DMS153 (cell line): ENCODE results near the gene KRT34.
A peak's percentile ranks its signal among the peaks of the same experiment; 100 is the strongest.

Source experiments
- DNase-seq: peaks from one replicate; lab custom pipeline; 2025; lab: John Stamatoyannopoulos, UW

Gene KRT34

DNA sequence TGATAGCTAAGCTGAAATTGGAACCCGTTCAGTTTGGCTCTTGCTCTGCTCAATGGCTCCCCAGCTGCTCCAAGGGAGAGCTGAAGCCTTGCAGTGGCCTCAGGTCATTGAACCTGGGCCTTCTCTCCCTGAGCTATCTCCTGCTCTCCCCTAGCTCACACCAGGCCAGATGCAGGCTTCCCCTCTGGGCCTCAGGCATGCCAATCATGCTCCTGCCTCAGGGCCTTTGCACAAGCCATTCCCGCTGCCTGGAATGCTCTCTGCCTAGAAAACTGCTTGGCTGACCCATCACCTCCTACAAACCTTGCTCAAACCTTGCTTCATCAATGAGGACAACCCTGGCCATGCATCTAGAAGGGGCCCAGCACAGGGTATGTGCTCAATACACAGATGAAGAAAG is 49.9 kb downstream of the KRT34 start:
- no peak for DNase-seq

DNA sequence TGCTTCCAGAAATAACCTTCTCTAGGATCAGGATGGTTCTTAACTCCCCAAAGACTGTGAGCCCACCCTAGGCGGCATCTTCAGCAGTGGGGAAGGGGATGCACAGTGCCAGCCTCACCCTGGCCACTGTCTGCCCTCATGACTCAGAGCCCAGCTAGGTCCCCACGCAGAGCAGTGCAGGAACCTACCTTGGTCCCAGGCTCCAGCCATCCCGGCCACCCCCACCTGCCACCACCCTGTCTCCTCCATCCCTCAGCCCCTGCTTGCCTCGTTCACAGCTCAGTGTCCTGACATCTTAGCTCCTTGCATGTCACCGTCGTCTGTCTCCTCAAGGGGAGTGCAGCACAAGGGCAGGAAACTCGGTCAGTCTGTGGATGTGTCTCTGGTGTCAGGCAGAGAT is 50.5 kb downstream of the KRT34 start:
- no peak for DNase-seq

- peak; percentile 28 for DNase-seq
Observed at GRCh38 chr17:41329279-41329948, 52.7 kb downstream of the KRT34 start.

DNA sequence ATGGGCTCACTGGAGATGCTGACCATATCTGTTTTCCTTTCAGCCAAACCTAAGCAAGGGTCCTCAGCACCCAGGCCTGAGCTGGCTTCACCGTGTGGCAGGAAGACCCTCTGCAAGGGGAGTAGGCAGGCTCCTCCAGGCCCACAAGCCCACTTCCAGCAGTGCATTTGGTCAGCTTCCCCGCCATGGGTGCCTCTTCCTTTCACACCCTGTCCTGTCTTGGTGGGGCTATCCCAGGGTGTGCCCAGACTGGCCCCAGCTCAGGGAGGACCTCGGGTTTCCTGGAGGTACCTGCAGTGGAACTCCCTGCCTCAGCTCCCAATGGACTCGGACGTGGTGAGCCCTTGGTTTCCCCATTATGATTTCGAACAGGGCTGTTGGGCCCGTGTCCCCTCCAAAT is 53.9 kb downstream of the KRT34 start:
- no peak for DNase-seq
